ENCODE measurements around the gene NPEPL1.
"Not testable (repeated sequence)": the region's sequence is repeated elsewhere in the genome, so short reads cannot be mapped to it uniquely, and the experiment has no call there.

NPEPL1 gene

DNA sequence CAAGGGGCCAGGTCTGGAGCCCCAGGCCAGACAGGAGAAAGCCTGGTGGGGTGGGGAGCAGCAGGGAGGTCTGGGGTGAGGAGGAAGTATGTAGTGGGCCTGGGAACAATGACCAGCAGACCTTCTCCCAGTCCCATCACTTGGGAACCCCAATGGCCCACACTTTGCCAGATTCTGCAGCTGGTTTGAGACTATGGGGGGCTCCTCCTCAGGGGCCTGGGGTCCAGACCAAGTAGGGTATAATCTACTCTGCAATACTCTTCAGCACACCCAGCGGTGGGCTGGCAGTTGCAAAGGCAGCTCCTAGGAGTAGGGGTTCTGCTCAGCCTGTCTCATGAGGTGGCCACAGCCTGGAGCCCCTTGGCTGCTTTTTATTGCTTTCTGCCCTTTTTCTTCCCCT is 52.8 kb downstream of the NPEPL1 start:
- no peak for DNase-seq

DNA sequence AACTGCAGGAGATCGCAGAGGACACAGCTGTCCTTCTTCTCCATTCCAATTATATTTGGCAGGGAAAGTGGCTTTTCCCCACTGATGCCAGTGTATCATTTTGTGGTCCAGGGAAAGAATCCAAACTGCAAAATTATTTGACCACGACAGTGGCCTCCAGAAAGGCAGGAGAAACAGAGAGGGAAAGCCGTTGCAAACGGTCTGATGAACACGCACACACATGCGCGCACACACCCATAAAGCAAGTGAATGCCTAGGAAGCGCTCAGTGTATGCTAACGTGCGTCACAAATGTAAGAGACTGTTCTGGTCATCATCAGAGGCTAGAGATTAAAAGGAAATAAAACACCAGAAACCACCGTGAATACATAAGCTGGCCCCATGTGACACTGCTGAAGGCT is 54.0 kb downstream of the NPEPL1 start:
- DNase-seq = no peak

GRCh38 chr20:58747211-58747610 is 54.6 kb downstream of the NPEPL1 start:
- DNase-seq = no peak

DNA sequence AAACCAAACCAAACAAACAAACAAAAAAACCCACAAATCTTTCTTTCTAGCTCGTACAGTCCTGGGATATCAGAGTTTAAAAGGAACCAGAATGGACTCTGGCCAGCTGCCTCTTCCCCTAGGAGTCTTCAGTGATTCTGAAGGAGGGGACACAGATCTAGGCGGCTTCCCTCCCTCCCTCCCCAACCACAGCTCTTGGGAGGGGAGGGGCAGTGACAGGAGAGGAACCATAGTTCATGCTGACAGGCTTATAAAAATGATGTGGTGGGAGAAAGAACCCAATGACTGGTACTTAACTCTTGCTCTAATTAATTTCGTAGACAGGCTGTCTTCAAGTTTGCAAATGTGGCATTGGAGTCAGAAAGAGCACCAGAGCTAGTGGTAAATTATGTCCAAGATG is 56.0 kb downstream of the NPEPL1 start:
- no peak for DNase-seq

GRCh38 chr20:58749098-58749769 is 56.6 kb downstream of the NPEPL1 start:
- DNase-seq = no peak

- DNase-seq = no peak
These were observed 57.4 kb downstream of the NPEPL1 start for GRCh38 chr20:58749979-58750378.

- DNase-seq = not testable (repeated sequence)
These were observed 58.1 kb downstream of the NPEPL1 start for GRCh38 chr20:58750706-58751105.

DNA sequence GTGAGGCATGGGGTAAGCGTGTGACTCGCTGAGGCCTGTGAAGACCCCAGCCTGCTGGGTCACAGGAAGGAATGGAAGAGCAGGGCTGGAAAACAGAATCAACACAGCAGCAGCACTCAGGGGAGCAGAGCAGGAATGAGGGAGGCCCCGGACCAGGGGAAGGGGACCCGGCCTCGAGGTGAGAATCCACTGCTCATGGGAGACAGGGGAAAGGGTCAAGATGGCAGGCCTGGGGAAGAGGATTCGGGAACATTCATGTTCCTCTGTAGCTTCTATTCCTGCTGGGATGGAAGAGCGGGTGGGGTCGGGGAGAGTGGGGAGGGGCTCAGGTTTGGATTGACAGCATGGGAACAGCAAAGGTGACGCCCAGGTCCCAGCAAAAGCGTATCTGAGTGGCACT is 59.4 kb downstream of the NPEPL1 start:
- DNase-seq = no peak

DNA sequence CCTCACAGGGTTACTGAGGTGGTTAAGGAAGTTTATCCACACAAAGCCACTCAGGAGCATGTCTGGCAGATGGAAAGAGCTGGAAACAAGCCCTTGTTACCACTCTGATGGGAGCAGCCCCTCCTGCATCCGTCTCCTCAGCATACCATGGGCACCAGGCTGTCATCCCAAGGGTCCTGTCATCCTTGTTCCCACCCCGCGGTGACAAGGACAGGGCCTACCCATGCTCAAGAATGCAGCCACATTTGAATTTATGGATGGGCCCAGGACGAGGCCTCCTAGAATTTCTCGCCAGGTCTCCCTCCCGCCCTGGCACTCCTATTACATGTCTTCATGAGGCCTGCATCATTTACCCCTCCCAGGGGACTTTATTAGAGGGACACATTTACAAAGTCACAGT is 60.0 kb downstream of the NPEPL1 start:
- DNase-seq = no peak

- no peak for DNase-seq
These were observed 60.8 kb downstream of the NPEPL1 start for GRCh38 chr20:58753267-58753921.

- DNase-seq = no peak
These were observed 61.4 kb downstream of the NPEPL1 start for GRCh38 chr20:58753922-58754551.

- DNase-seq = no peak
These were observed 62.0 kb downstream of the NPEPL1 start for GRCh38 chr20:58754584-58754983.

GRCh38 chr20:58755062-58755697 is 62.6 kb downstream of the NPEPL1 start:
- DNase-seq = no peak

- DNase-seq = no peak
These were observed 63.3 kb downstream of the NPEPL1 start for GRCh38 chr20:58755766-58756449.

DNA sequence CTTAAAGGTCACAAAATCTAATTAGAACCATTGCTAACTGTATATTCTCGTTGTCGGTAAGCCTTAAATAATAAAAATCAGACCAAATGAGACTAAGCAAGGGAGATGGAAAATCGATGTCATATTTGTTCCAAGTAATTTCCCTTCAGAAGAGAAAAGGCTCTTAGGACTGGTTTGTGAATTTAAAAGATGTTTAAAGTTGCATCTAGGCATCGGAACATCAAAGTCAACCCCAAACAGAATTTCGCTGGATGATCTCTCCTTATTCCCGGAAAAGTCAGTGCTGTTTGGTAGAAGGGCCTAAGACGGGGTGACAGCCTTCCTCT is 63.8 kb downstream of the NPEPL1 start:
- DNase-seq = no peak

- not testable (repeated sequence) for DNase-seq
These were observed 65.0 kb downstream of the NPEPL1 start for GRCh38 chr20:58757647-58758046.

GRCh38 chr20:58759947-58760346 is 67.3 kb downstream of the NPEPL1 start:
- no peak for DNase-seq

- DNase-seq = no peak
These were observed 68.3 kb downstream of the NPEPL1 start for GRCh38 chr20:58760856-58761255.

DNA sequence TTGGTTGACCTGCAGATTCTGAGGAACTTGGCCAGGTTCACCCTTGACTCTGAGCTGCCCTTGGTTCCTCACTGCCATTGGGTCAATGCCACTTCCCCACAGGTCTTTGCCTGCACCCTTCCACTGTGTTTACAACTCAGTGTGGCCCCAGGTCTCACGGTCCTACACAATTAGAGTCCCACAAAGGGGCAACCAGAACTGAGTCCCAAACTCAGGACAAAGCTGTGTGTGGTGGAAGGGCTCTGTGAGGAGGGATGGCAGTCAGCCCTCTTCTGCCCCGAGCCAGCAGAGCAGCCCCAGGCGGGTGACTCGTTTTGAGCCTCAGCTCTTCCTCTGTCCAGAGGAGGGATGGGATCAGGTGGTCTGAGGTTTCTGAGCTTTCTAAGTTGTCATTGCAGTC is 69.5 kb downstream of the NPEPL1 start:
- no peak for DNase-seq

- DNase-seq = no peak
These were observed 70.5 kb downstream of the NPEPL1 start for GRCh38 chr20:58763076-58763475.
